ENCODE results near the gene RPL26.
"Not testable (repeated sequence)": the region's sequence is repeated elsewhere in the genome, so short reads cannot be mapped to it uniquely, and the experiment has no call there.

The RPL26 gene

DNA sequence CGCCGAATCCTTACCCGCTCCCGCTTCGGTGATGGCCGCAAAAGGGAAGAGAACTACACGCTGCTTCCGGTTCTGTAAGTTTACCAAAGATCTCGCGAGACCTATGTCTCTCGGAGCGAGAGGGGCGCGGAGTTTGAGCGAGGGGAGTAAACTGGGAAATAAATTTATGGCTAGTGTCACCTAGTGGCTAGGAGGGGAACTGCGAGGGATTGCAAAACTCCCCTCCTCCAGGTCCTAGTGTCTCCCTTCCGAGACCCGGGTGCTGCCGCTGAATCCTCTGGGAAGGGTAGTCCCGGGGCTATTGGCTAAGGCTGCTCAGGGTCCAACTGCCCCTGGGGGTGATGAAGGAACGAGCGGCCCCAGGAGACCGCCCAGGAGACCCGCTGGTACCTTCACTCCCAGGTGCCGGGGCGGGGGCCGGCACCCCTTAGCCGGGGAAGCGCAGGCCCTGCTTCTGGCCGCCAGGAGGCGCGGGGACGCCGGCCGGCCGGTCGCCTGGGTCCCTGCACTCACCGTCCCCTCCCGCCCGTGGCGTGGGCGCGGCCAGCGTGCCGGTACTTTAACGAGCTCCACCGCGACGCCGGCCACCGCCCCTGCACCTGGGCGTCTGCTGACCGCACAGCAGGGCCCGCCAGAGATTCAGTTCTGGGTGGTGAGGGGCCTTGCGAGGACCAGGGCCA lies at the start of gene RPL26:
TSS of gene RPL26 (minus strand) at position 51 of the 680 bp plus-strand sequence. CDS start 883 bp downstream, outside the sequence.
- DNase-seq, result peak; percentile 83

DNA sequence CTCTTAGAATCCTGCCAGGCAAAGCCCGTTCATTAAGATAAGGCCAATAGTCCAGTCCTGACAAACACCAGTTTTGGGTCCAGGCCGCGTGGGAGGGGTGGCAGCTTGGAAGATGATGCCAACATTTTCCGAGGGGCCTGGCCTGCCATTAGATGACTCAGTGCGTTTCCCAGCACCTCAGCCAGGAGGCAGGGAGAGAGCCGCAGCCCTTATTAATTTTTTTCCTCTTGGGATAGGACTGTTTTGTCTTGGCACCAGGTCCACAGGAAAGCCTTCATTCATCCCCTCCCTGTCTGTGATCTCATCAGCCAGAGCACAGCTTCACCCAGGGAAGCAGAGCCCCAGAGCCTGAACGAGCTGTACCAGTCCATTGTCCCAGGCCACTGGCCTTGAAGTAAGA lies 48.0 kb upstream of the RPL26 start:
- DNase-seq, result no peak

DNA sequence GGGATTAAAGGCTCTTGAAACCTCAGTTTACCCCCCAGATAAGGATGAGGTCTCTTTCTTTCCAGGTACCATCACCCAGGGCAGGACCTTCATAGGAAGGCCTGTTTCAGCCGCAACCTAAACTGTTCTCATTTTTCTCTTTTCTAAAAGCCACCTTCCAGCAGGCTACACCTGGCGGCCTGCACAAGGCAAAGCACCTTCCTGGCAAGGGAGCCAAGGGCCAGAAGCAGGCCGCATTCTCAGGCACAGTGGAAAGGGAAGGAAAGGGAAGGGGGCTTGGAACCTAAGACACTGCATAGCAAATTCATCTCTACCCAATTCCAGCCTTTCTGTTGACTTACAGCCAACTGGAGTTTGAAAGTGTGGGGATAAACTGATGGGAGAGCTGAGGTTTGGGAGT lies 43.8 kb upstream of the RPL26 start:
- no peak for DNase-seq

DNA sequence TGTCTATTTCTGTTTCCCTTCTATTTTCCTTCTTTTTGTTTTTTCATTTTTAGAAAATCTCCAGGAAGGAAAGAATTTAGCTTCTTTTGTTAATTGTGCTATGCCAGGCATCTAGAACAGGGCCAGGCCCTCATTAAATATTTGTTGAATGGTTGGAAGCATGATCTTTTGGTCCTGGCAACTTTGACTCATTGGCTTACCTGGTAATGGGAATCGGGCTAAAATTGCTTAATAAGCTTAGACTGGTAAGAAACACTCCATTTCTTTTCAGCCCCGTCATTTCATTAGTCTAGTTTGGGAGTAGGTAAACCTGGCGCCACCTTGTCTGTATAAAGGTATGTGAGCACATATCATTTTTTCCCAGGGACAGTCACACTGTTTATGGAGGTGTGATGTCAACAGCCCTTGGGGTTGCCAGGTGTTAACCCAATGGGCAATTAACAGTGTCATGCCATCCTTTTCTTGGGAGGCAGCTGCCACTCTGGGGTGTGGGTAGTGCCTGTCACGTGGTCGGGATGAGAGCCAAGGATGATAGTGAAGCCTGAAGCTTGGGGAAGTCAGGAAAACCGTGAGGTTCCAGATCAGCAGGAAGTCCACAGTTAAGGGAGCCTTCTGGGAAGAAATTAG lies 43.2 kb upstream of the RPL26 start:
- DNase-seq, result no peak

DNA sequence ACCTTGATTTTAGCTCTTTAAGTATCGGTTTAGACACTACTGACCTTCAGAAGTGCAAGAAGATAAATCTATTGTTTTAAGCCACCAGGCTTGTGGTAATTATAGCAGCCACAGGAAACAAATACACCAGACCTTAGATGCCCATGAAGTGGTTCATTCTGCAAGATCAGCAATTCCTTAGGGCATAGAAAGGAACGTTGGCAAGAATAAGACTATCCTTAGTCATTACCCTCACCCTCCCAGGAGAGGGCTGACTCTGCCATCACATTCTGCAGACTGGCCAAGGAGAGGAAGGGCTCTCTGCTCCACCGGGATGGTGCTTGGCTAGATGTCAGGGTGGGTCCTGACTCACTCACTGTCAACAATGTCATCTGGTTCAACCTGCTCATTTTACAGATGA lies 38.6 kb upstream of the RPL26 start:
- no peak for DNase-seq

DNA sequence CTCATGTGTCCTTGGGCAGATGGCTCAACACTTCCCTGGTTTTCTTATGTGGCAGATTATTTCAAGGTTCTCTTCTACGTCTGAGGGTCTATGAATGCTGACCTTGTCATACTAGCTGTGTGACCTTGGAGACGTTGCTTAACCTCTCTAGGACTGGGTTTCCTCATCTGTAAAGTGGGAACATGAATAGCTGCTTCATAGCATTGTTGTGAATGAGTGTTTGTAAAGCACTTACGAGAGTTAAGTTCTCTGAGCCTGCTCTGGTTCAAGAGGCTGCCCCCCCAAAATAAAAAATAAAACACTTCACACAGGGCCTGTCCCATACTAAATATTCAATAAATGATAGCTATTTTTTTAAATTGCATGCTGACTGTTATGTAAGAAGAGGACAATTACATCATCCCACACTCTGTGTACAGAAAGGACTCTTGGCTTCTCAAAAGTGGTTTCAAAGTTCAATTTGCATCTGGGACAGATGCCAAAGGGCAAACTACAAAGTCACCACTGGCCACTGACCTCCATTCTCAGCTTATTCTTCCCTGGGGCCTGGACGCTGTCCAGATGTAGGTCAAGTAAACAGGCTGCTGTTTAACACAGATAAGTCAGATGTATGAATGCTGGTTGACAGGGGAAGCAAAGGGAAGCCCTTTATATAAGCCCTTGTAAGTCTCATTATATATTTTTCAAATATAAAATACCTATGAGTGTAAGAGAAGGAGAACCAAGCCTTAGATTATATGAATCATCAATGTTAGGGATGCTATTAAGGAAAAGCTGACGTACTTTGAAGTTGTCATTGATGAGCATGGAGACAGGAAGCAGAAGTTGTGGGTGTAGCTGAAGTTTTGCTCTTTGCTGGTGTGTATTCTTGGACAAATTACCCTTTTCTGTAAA lies 37.3 kb upstream of the RPL26 start:
- DNase-seq, result no peak

DNA sequence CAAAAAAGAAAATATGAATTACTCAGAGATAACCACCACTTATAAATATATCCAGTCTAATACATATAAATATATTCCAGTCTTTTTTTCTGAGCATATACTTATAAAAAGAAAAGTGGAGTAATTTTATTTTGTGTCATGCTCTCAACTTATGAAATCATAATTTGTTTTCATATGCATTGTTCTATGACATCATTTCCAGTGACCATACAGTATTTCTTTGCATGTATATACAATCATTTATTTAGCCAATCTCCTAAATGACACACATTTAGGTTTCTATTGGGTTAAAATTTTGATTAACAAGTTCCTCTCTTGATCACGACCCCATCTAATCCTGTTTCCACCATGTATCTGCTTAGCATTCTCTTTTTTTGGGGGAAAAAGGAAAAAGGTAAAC lies 36.3 kb upstream of the RPL26 start:
- DNase-seq, result no peak

DNA sequence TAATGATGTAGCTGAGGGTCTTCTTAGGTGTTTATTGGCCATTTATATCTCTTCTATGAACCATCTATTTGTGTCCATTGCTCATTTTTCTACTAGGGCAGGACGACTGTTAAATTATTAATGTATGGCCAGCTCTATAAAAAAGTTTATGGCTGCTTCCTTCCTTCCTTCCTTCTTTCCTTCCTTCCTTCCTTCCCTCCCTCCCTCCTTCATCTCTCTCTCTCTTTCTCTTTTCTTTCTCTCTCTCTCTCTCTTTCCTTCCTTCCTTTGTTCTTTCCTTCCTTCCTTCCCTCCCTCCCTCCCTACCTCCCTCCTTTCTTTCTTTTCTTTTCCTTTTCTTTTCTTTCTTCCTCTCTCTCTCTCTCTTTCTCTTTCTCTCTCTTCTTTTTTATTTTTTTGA lies 35.5 kb upstream of the RPL26 start:
- no peak for DNase-seq

DNA sequence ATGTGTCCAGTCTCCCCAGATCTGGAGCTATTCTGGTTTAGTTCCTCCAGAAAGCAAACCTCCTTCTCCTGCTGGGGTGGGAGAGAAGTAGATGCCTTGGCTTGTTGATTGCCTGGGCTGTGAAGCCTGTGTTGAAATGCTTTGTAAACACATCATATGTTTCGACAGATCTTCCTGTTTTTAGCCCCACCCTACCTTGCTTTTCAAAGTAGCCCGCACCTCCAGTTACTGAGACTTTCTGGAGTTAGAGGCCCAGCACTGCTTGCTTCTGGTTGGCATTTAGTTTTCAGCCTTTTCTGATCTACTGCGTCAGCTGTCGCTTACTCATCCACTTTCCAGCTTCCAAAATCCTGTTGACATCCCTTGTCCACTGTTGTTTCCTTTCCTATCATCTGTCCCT lies 34.8 kb upstream of the RPL26 start:
- no peak for DNase-seq

DNA sequence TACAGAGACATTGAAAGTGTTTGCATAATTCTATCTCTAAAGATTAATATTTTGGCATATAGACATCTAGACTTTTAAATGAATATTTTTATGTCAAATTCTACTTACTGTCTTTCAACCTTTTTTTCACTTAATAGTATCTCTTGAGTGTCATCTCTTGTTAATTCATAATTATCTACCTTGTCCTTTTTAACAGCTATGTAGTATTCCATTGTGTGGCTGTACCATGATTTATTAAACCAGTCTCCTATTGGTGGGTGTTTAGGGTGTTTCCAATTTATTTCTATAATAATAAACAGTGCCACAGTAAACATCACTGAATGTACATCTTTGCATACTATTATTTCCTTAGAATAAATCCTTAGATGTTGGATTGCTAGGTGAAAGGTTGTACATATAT lies 30.9 kb upstream of the RPL26 start:
- no peak for DNase-seq

DNA sequence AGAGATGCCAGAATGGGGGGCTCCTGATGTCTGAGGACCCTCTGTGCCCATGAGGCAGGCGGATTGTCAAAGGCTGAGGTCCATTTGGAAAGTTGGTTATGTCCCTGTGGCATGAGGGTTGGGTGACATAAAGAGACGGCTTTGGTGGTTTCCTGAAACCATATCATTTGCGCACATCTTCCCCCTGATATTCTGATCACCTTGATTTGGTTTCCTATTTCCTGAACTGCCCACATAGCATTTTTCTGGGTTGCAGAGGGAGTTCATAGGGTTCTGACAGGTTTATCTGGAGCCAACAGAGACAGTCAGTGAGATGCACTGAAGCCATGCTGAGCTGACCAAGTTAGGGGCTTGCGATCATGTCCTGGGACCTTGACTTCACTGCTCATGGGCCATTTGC lies 30.3 kb upstream of the RPL26 start:
- no peak for DNase-seq

DNA sequence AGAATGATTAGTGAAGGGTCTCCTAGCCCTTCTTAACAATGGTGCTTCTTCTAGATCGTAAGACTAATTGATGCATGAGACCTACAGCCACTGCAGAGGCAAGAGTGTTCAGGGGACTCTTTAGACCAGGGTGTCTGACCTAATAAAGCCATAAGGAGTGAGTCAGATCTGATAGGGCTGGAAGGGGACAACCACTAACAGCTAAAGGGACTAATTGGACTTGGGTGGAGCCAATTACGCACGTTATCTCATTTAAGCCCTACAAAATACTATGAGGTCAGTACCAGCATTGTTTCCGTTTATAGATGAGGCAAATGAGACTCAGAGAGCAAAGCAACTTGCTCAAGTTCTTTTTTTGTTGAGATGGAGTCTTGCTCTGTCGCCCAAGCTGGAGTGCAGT lies 29.1 kb upstream of the RPL26 start:
- DNase-seq, result no peak

DNA sequence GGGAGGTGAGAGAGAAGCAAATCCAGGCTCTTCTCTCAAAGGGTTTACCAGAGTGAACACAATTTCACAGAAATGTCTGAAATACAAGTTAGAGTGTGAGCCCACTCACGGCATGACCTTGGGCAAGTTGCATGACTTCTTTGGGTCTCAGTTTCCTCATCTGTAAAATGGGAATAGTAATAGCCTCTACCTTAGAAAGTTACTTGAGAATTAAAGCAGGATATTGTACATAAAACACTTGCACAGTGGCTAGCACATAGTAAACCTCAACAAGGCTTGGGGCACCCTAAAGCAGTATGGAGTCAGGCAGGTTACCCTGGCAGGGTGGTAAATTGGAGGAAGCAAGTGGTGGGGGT lies 27.9 kb upstream of the RPL26 start:
- no peak for DNase-seq

DNA sequence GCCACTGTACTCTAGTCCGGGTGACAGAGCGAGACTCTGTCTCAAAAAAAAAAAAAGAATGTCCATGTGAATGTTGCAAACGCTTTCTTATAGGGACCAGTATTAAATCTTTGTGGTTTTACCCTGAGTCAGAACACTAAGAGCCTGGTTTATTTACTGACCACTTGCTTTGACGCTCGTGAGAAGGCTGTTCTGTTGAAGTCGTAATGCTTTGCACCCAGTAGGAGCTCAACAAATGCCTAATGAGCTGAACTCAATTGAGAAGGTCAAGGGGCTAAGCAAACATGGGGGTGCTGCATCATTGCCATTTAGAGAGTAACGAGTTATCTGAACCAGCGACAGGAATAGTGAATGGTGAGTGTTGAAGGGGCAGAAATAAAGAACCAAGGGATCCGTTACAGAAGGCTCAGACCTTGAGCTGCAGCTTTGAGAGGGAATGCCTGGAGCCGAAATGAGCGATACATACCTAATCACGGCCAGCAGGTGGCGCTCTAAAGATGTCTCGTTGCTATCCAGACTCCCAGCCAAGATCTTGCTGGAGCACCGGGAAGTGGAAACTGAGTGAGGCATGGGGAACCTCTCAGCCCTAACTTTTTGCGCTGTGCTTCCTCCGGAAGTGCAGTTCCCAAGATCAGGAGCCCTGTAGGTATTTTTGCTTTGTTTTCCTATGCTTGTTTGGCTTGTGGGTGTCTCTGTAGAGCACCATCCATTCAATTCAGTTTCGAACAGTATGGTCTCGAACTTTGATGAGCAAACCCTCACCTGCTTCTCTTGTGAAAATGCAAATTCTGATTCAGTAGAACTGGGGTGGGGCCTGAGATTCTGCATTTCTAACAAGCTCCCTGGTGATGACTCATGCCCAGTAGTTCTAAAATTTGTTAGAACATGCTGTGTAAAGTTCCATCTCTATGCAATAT lies 27.2 kb upstream of the RPL26 start:
- DNase-seq, result peak; percentile 13

DNA sequence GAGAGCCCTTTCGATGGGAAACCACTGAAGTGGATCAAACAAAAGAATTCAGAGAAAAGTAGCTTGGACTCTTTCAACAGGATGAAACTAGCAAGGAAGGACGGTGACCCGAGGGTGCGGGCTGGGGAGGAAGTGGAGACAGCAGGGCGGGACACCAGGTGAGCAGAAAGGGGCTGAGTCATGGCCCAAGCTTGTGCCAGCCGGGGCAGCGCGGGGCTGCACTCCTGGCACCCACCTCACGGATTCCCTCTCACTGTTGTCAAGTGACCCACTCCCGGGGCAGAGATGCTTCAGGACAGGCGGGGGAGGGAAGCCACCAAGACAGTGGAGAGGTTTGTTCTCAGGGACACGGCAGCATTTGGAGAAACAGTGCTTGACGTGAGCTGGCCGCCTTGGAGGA lies 25.4 kb upstream of the RPL26 start:
- no peak for DNase-seq

DNA sequence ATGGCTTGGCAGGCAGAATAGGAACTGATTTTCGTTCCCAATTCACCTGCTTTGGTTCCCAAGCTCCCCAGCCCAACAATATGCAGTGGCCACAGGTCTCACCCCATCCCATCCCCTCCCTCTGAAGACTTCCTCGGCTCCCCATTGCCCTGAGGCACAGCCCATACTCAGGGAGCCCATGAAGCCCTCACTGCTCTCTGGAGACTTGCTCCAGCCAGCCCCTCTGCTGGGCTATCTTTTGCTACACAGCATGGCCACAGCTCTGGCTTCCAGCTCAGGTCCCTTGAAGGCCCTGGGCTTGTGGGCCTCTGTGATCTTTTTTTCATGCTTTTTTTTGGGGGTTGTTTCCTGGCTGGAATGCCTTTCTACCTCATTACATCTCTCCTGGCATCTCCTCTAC lies 23.2 kb upstream of the RPL26 start:
- DNase-seq, result no peak

DNA sequence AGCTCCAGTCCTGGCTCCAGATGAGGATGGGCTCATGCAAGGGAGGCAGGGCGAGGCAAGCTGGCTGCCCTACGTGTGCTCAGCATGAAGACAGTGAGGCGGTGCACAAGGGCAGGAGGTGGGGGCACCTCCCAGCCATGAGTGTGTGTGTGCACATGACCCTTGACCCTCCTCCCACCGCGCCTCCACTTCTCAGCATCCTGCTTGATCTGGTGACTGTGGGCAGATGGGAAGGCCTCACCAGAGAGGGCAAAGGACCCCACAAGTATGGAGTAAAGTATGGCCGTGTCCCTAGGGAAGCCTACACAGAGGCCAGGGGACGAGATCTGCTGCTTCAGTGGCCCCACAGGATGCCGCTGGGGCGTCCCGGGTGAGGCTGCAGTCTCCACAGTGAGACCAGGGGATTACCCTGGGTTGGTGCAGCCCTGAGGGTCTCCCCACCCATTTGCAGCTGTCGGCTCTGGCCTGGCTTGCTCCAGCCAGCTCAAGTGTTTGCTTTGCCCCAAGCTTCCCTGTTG lies 22.6 kb upstream of the RPL26 start:
- no peak for DNase-seq

DNA sequence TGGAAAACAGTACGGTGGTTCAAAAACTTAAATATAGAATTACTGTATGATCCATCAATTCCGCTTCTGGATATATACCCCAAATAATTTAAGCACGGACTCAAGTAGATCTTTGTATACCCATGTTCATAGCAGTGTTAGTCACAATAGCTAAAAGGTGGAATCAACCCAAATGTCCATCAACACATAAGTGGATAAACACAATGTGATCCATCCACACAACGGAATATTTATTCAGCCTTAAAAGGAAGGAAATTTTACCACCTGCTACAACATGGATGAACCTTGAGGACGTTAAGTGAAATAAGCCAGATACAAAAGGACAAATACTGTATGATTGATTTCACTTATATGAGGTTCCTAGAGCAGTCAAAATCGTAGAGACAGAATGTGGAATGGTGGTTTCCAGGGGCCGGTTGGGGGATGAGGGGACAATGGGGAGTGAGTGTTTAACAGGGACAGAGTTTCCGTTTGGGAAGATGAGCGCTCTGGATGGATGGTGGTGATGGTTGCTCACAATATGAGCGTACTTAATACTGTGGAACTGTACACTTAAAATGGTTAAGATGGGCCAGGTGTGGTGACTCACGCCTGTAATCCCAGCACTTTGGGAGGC lies 20.0 kb upstream of the RPL26 start:
- no peak for DNase-seq

DNA sequence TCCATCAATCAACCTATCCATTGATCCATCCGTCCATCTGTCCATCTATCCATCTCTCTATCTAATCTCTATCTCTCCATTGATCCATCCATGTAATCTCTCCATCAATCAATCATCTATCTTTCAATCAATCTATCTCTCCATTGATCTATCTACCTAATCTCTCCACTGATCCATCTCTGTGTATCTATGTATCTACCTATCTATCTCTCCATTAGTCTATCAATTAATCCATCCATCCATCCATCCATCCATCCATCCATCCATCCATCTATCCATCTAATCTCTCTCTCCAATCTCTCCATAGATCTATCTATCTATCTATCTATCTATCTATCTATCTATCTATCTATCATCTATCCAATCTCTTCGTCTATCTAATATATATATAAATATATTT lies 18.1 kb upstream of the RPL26 start:
- DNase-seq, result no peak

DNA sequence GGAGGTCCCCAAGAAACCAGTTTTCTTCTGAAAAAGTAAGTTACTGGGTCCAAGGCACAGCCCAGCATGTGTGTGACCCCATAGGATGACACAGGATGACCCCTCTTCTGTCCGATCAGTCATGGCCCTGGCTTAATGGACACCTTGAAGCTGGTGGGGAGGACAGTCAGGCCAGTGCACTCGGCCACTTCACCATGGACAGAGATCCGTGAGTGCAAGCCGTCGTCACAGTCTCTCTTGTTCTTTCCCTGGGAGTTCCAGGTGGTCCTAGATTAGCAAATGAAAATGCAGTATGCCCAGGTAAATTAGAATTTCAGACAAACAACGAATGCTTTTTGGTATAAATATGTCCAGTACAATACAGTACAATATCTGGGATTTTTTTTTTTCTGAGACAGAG lies 16.0 kb upstream of the RPL26 start:
- no peak for DNase-seq

DNA sequence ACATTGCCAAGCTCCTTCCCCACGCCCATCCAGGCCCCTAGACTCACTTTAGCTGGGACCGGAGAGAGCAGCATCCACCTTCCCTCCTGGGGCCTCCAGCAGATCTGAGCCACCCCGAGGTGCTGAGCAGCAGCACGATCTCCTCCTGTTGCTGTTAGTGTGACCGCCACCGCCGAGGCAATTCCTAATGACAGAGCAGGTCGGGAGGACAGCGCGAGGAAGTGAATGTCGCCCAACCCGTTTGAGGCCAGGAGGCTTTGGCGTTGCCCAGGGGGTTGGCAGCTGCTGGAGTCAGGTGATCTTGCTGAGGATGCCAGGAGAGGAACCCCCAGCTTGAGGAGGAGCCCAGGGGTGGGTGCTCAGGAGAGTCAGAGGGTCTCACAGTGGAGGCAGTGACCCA lies 14.6 kb upstream of the RPL26 start, which contains the start of gene RNF222:
TSS of gene RNF222 (minus strand) at position 192 of the 400 bp plus-strand sequence. CDS start 4,366 bp downstream, outside the sequence.
- no peak for DNase-seq

DNA sequence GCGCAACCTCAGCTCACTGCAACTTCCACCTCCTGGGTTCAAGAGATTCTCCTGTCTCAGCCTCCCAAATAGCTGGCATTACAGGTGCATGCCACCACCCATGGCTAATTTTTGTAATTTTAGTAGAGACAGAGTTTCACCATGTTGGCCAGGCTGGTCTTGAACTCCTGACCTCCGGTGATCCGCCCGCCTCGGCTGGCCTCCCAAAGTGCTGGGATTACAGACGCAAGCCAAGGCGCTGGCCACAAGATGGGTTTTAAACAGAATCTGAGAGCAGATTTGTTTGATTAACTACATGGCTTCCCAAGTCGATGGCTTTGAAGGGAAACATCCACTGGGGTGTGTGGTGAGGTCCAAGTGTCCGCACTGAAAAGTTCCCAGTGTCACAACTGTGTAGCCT lies 11.5 kb upstream of the RPL26 start:
- DNase-seq, result not testable (repeated sequence)
